BJ (cell line): ENCODE data around the gene C19orf73. TPM values are rescaled to one million over a fixed set of nuclear protein-coding genes. Genes with fewer than 3 reads are reported as not detected.

Source experiments
- CTCF ChIA-PET: fragments of 350-600 bp; formaldehyde crosslinking; extraction: SDS; loops from one replicate; lab custom pipeline; 2021; ENCODE audit warnings: antibody characterized with exemption, inconsistent platforms; lab: Yijun Ruan, JAX
- POLR2A ChIA-PET: fragments of 300-600 bp; sonication (Branson Sonifier 250); formaldehyde crosslinking; extraction: SDS; loops from one replicate; lab custom pipeline; 2021; ENCODE audit warnings: antibody characterized with exemption; lab: Charles Lee
- DNase-seq: peaks from one replicate; pipeline ENCODE4 v3.0.0-alpha.2; 2011; ENCODE audit warnings: low read depth
- H3K27me3 ChIP-seq: 2 replicates; pipeline ENCODE4 v1.6.0; 2011; ENCODE audit warnings: low read length; ENCODE audit not compliant: control insufficient read depth, insufficient read depth
- H3K36me3 ChIP-seq: 2 replicates; pipeline ENCODE4 v1.5.1; 2011; ENCODE audit warnings: low read length; ENCODE audit not compliant: control insufficient read depth, insufficient read depth
- H3K4me3 ChIP-seq: 2 replicates; pipeline ENCODE4 v1.5.1; 2011; ENCODE audit warnings: low read depth, mild to moderate bottlenecking, control low read depth, low read length
- polyA plus RNA-seq: library from polyadenylated mRNA; depleted of rRNA; stranded (reverse); fragments of >200 nt; gene quantifications from 2 replicates; pipeline ENCODE4 v1.2.3, GENCODE V29; 2011
- TF ChIP-seq, protein P1 (sequence below): IDR thresholded peaks from 2 replicates; pipeline ENCODE4 v1.5.1; 2011; ENCODE audit warnings: low read depth, mild to moderate bottlenecking, control low read depth, inconsistent platforms, low read length, moderate library complexity; ENCODE audit not compliant: insufficient read depth

Gene C19orf73
- polyA plus RNA-seq, 1 experiment = 0.94 TPM

DNA sequence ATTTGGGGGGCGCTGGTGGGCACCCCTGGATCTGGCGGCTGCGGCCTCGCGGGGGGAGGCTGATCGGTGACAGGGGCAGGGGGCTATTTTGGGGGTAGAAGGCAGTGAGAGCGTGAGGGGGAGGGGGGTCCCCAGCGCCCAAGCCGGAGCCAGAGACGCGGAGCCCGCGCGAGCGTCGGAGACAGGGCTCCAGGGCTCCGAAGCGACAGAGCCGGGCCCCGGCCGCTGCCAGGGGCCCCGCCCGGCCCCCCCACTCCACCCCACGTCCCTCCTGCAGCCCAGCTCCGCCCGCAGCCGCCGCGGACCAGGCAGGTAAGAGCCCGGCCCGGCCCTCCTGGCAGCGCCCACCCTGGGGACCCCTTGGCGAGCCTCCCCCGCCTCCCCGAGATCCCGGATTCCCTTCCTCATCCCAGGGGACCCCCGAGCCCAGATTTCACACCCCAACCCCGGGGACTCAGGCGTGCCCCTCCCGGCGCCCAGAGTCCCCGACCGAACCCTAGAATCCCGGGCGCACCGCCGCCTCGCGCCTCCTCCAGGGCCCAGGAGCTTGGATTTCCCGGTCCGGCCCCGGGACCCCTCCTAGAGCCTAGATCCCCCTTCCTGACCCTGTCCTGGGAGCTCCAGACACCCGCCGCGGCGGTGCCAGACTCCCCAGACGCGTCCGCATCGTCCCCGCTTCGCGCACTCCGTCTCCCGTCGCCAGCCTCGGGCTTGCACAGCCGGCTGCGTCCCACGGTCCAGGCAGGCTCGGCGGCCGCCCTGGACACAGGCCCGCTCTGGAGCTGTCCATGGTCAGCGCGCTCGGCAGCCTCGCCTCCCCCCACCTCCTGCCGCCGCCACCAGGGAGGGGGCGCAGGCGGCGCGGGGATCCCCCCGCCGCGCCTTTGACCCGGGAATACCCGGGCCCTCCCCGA is 725 bp upstream of the C19orf73 start, which contains the start of gene PPFIA3:
Gene PPFIA3, plus strand, starts transcription at position 134 of the 914 bp plus-strand sequence. CDS start 8,330 bp downstream, outside the sequence.
- no peak for DNase-seq
- ChIA-PET CTCF (interaction anchor here (0.8 to 2.8 kb wide), 4 partner anchors 15 to 78 kb away, joined by 3 to 9 read pairs (median 4); no protein-coding TSS in a partner anchor), POLR2A (no interaction called here)
- H3K36me3 ChIP-seq = no peaks in the 10 kb centered on the region
- TF ChIP-seq, protein P1, sequence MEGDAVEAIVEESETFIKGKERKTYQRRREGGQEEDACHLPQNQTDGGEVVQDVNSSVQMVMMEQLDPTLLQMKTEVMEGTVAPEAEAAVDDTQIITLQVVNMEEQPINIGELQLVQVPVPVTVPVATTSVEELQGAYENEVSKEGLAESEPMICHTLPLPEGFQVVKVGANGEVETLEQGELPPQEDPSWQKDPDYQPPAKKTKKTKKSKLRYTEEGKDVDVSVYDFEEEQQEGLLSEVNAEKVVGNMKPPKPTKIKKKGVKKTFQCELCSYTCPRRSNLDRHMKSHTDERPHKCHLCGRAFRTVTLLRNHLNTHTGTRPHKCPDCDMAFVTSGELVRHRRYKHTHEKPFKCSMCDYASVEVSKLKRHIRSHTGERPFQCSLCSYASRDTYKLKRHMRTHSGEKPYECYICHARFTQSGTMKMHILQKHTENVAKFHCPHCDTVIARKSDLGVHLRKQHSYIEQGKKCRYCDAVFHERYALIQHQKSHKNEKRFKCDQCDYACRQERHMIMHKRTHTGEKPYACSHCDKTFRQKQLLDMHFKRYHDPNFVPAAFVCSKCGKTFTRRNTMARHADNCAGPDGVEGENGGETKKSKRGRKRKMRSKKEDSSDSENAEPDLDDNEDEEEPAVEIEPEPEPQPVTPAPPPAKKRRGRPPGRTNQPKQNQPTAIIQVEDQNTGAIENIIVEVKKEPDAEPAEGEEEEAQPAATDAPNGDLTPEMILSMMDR = no peak
- H3K4me3 ChIP-seq = peak within 1 kb of the TSS; percentile 92
- H3K27me3 ChIP-seq = peaks cover 4% of the 10 kb centered on the region; the same call in 1 of the 2 replicates

DNA sequence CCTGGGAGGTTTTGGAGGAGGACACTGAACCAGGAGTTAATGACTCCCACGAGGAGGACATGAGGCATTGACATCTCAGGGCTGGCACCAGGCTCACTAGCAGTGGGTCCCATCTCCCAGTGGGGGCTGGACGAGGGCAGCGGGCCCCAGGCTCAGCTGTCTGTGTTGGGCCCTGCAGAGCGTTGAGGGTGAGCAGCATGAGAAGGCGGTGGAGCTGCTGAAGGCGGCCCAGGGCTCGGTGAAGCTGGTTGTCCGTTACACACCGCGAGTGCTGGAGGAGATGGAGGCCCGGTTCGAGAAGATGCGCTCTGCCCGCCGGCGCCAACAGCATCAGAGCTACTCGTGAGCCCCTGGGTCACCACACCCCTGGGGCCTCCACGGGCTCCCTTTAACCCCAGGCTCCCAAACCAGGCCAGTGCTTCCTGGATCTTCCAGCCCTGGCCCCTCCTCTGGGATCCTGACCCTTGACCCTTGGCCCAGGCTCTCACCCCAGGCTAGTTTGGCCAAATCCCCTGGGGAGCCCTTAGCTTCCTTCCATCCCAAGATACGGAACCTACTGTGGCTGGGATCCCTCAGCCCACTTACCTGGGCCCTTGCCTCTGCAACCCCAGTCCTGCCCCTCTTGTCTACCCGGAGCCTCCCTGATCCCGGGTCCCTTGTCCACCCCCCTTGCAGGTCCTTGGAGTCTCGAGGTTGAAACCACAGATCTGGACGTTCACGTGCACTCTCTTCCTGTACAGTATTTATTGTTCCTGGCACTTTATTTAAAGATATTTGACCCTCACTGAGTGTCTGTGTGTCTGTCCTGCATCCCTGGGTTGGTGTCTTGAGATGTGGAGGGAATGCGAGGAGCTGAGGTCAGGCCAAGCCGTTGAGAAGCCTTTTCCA is 1.0 kb downstream of the C19orf73 start:
- Histone ChIP-seq H3K4me3 (peak overlapping the region; percentile 92), H3K27me3 (peaks cover 4% of the 10 kb centered on the region; the same call in 1 of the 2 replicates), H3K36me3 (no peaks in the 10 kb centered on the region)
- ChIA-PET CTCF (interaction anchor here (0.9 to 2.0 kb wide), 7 partner anchors 10 to 91 kb away, joined by 3 to 6 read pairs (median 4); no protein-coding TSS in a partner anchor), POLR2A (no interaction called here)
- TF ChIP-seq, protein P1 = no peak
- DNase-seq = no peak

DNA sequence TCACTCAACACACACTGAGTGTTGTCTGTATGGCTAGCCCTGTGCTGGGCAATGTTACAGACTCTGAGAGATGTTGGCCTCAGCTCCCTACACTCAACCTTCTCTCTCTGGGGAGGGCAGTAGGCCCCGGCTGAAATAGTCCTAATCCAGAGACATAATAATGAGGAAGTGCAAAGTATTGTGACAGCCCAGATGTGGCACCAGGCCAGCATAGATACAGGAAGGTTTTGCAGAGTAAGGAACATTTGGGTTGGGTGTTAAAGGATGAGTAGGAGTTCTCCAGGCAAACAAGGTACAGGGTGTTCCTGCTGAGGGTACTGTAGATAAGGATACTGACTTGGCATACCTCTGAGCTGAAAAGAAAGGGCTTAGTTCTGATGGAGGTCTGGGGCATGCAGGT is 2.4 kb downstream of the C19orf73 start:
- no peak for DNase-seq
- no peaks in the 10 kb centered on the region for H3K36me3 ChIP-seq
- H3K27me3 ChIP-seq = peaks cover 4% of the 10 kb centered on the region; the same call in 1 of the 2 replicates
- ChIA-PET POLR2A (no interaction called here), CTCF (interaction anchor here (1.0 to 1.4 kb wide), 4 partner anchors 11 to 108 kb away, joined by 3 to 4 read pairs (median 4); no protein-coding TSS in a partner anchor)
- H3K4me3 ChIP-seq = no peak overlapping the region
- TF ChIP-seq, protein P1 = no peak

DNA sequence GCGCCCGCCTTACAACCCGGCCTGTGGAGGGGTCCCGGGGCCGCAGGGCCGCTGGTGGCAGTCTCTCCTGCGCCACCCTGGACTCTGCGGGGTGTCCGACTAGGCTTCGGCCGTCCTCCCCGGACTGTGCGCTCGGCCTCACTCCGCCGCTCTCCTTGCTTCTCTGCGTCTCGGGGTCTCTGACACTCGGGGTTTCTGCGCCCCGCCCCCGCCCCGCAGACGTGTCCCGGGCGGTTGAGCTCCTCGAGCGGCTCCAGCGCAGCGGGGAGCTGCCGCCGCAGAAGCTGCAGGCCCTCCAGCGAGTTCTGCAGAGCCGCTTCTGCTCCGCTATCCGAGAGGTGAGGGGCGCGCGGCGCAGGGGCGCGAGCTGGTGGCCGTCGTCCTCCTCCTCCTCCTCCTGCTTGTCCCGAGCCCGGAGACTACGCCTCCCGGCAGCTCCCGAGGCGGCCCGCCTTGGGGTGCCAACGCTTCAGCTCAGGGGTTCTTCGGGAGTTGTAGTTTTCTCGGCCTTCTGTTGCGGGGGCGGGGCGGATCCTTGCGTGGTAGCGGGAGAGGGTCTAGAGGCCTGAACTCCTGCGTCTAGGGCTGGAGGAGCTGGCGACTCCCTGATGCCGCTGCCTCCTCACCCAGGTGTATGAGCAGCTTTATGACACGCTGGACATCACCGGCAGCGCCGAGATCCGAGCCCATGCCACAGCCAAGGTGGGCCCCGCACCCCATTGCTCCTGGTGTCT is 4.1 kb downstream of the C19orf73 start:
- TF ChIP-seq, protein P1 = no peak
- no peaks in the 10 kb centered on the region for H3K36me3 ChIP-seq
- peak overlapping the region; percentile 90 for H3K4me3 ChIP-seq
- H3K27me3 ChIP-seq = no peaks in the 10 kb centered on the region
- POLR2A ChIA-PET = interaction anchor here (0.6 kb wide), 1 partner anchor 17 kb away, joined by 4 read pairs; no protein-coding TSS in a partner anchor
- DNase-seq = no peak
- CTCF ChIA-PET = interaction anchor here (0.6 to 2.7 kb wide), 15 partner anchors 9 to 93 kb away, joined by 3 to 21 read pairs (median 3); partner anchors contain the start of gene HRC
